ENCODE results near the gene TSPYL6.
A peak's percentile ranks its signal among the peaks of the same experiment; 100 is the strongest.
"Not testable (repeated sequence)": the region's sequence is repeated elsewhere in the genome, so short reads cannot be mapped to it uniquely, and the experiment has no call there.

The TSPYL6 gene

GRCh38 chr2:54271843-54272627, 16.0 kb upstream of the TSPYL6 start:
- DNase-seq (ENCODE audit: low read depth) = no peak
- in situ Hi-C loops (cut with HindIII; ENCODE audit: low sequenced_read_pairs) = no loop called here
- no peak overlapping the region for H3K4me3 ChIP-seq (ENCODE audit: low read depth, low read length)
- no peak for TF ChIP-seq CTCF (IDR thresholded peaks at IDR 0.05; ENCODE audit: low read depth, low read length, missing control alignments)

GRCh38 chr2:54271189-54271588, 15.2 kb upstream of the TSPYL6 start:
- TF ChIP-seq CTCF (IDR thresholded peaks at IDR 0.05; ENCODE audit: low read depth, low read length, missing control alignments) = no peak
- no peak for DNase-seq (ENCODE audit: low read depth)
- in situ Hi-C loops (cut with HindIII; ENCODE audit: low sequenced_read_pairs) = no loop called here
- no peak overlapping the region for H3K4me3 ChIP-seq (ENCODE audit: low read depth, low read length)

GRCh38 chr2:54267577-54267976, 11.5 kb upstream of the TSPYL6 start:
- no peak overlapping the region for H3K4me3 ChIP-seq (ENCODE audit: low read depth, low read length)
- in situ Hi-C loops (cut with HindIII; ENCODE audit: low sequenced_read_pairs) = no loop called here
- DNase-seq (ENCODE audit: low read depth) = peak; percentile 4
- TF ChIP-seq CTCF (IDR thresholded peaks at IDR 0.05; ENCODE audit: low read depth, low read length, missing control alignments) = no peak

- DNase-seq (ENCODE audit: low read depth); H3K4me3 ChIP-seq (ENCODE audit: low read depth, low read length); in situ Hi-C loops (cut with HindIII; ENCODE audit: low sequenced_read_pairs): not testable (repeated sequence)
Observed at GRCh38 chr2:54265081-54265480, 9.1 kb upstream of the TSPYL6 start.

- TF ChIP-seq CTCF (IDR thresholded peaks at IDR 0.05; ENCODE audit: low read depth, low read length, missing control alignments) = no peak
- no peak overlapping the region for H3K4me3 ChIP-seq (ENCODE audit: low read depth, low read length)
- in situ Hi-C loops (cut with HindIII; ENCODE audit: low sequenced_read_pairs) = no loop called here
- no peak for DNase-seq (ENCODE audit: low read depth)
Observed at GRCh38 chr2:54262015-54262765, 6.2 kb upstream of the TSPYL6 start.

- no peak for TF ChIP-seq CTCF (IDR thresholded peaks at IDR 0.05; ENCODE audit: low read depth, low read length, missing control alignments)
- no peak for DNase-seq (ENCODE audit: low read depth)
- in situ Hi-C loops (cut with HindIII; ENCODE audit: low sequenced_read_pairs) = no loop called here
Observed at GRCh38 chr2:54261537-54261936, 5.5 kb upstream of the TSPYL6 start.

GRCh38 chr2:54260241-54260595, 4.2 kb upstream of the TSPYL6 start:
- no peak for DNase-seq (ENCODE audit: low read depth)
- in situ Hi-C loops (cut with HindIII; ENCODE audit: low sequenced_read_pairs) = no loop called here
- H3K4me3 ChIP-seq (ENCODE audit: low read depth, low read length) = no peak overlapping the region
- no peak for TF ChIP-seq CTCF (IDR thresholded peaks at IDR 0.05; ENCODE audit: low read depth, low read length, missing control alignments)

More at GRCh38 chr2:54261537-54261936, 5.5 kb upstream of the TSPYL6 start:
- no peak overlapping the region for H3K4me3 ChIP-seq (ENCODE audit: low read depth, low read length)

Data from astrocyte of the cerebellum (primary cell).